Activated T-cell treated with anti-CD3 and anti-CD28 coated beads, Interleukin-2, amount 50 U/mL, for 1 hour (primary cell): ENCODE results near the gene YAF2.
"Not testable (repeated sequence)": the region's sequence is repeated elsewhere in the genome, so short reads cannot be mapped to it uniquely, and the experiment has no call there.

Experiments
- DNase-seq: peaks from one replicate; pipeline ENCODE4 v3.0.0-alpha.2; 2020

Gene YAF2

DNA sequence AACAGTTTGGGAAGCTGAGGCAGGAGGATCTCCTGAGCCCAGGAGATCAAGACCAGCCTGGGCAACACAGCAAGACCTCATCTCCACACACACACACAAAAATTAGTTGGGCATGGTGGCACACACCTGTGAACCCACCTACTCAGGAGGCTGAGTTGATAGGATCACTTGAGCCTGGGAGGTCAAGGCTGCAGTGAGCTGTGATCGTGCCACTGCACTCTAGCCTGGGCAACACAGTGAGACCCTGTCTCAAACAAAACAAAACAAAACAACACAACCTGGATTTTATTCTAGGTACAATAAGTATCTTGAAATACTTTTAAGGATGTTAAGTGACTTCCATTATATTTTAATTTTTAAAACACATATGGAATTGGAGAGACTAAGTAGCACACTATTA, 45.8 kb downstream of the YAF2 start:
- no peak for DNase-seq

GRCh38 chr12:42190376-42190775, 47.7 kb downstream of the YAF2 start:
- DNase-seq: no peak

GRCh38 chr12:42188275-42188674, 49.8 kb downstream of the YAF2 start:
- not testable (repeated sequence) for DNase-seq

GRCh38 chr12:42187799-42188198, 50.2 kb downstream of the YAF2 start:
- DNase-seq: no peak

DNA sequence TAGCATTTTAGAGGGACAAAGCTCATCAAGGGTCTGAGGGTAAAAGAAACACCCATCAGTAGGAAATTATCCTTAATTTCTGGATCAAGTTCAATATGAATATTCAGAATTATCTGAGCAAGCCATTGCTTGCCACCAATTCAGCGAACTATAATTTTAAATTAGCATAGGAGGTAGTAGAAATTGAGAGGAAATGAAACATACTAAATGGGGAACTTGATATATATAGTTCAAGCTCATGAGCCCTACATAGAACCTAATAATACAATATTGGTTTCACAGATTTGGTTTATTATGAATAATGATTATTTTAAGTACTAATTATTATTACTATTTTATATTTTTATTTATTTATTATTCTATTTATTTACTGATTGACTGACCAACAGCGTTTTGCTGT, 51.3 kb downstream of the YAF2 start:
- no peak for DNase-seq

DNA sequence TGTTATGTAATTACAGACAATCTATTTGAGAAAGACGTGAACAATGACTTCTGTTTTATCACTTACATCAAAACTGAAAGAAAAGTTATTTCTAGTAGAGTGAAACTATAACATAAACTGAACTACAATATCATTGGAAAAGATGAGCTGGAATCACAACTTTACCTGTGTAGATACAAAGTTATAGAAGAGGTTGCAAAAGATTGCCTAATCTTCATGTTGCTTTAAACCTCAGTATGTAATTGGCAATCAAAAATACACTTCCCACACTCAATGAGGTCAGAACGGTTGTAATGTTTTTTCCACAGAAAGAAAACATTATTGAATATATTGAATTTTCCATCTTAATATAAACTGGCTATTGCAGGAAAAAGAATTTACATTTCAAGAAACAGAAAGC, 55.7 kb downstream of the YAF2 start:
- no peak for DNase-seq

DNA sequence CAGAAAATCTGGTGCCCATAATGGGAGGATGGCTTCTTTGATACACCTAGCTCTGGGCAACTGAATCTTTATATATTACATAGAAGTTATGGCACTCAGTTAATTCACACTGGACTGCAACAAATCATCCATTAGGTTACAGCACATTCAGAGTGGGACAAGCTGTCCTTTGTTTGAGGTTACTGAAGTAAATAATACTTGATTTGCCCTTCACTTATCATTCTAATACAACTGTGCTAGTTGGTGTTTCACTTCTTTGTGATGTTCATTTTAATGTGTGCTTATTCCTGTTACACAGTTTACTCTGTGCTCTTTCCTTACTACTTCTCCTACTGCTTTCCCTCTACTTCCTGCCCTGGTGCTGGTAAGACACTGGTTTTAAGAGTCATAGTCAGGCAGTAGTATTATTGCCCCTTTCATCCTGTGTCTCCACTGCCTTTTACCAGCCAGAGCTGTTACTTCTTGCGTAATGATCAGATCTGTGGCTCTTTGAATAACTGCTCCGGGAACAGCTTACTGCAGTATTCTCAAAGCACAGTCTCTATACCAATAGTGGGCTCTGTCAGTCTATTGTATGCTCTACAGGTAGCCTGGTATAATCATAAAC, 57.0 kb downstream of the YAF2 start:
- no peak for DNase-seq

GRCh38 chr12:42178101-42178500, 59.9 kb downstream of the YAF2 start:
- DNase-seq: no peak

DNA sequence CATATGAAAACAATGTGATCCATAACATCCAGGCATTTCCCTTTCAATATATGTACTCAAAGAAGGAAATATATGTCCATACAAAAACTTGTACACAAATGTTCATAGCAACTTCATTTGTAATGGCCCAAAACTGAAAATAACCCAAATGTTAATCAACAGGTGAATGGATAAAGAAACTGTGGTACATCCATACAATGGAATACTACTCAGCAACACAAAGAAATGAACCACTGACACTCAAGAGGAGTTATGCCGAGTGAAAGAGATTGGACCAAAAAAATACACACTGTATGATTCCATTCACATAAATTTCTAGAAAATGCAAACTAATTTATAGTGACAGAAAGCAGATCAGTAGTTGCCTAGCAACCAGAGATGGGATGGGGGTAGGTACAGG, 63.1 kb downstream of the YAF2 start:
- DNase-seq: no peak

DNA sequence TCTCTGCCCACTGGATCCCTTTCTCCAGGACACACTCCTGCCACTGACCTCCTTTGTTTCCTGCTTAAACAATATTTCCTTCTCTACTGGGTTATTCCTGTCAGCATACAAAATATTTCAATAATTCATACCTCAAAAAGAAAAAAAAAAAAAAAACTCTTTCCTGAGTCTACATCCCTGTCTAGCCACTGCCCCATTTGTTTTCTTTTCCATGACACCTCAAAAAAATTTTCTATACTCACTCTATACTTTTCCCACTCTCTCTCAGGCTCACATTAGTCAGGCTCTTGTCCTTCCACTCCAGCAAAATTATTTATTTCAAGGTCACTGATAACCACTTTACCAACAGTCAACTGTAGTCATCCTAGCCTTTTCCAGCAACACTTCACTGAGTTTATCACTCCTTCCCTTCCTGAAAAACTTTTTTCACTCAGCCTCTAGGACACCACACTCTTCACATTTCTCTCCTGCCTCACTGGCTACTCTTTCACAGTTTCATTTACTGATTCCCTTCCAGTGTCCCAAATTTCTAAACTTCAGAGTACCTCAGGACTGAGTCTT, 64.0 kb downstream of the YAF2 start:
- DNase-seq: no peak

DNA sequence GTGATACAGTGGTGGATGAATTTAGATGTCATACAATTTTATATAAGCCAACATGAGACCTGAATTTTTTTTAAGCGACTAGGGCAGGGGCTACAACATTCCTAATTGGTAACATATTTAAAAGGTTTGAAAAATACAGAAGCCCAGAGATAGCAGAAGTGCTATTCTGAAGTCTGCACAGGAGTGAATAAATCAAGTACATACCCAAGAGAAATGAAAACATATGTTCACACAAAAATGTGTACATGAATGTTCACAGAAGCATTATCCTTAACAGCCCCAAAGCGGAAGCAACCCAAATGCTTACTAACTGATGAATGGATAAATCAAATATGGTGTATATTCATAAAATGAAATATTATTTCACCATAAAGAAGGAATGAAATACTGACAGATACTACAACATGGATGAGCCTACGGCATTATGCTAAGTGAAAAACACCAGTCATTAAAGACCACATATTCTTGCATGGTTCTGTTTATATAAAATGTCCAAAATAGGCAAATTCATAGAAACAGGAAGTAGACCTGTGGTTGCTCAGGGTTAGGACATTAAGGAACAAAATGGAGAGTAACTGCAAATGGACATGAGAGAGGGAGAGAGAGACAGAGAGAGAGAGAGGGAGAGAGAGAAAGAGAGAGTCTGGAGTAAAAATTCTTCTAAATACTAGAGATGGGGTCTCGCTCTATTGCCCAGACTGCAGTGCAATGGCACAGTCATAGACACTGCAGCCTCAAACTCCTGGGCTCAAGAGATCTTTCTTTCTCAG, 65.4 kb downstream of the YAF2 start:
- DNase-seq: no peak

DNA sequence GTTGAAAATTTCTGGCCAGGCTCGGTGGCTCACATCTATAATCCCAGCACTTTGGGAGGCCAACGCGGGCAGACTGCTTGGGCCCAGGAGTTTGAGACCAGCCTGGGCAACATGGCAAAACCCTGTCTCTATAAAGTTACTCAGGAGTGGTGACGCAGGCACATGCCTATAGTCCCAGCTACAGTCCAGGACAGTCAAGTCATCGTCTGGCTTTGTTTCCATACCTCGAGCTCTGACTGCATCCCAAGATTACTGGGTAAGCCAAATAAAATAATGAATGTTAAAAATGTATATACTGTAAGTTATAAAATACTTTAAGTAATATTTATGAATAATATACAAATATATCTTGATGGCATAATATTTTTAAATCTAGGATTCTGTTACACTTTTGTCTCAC, 70.3 kb downstream of the YAF2 start:
- DNase-seq: no peak

DNA sequence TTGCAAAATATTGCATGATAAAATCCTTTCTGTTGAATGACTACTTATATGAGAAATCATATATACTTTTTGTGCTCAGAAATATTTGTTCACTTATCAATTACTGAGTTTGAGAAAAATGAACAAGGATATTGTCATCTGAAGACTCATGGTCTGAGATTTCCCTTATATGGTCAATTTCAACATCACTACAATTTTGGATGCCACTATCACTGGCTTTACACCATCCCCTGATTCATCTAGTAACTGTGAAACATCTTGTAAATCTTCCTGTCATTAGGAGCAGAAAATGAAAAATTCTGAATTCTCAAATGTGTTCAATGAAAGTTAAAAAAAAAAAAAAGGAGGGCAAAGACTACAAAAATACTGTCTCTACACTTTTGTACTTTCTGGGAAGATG, 71.5 kb downstream of the YAF2 start:
- DNase-seq: no peak

DNA sequence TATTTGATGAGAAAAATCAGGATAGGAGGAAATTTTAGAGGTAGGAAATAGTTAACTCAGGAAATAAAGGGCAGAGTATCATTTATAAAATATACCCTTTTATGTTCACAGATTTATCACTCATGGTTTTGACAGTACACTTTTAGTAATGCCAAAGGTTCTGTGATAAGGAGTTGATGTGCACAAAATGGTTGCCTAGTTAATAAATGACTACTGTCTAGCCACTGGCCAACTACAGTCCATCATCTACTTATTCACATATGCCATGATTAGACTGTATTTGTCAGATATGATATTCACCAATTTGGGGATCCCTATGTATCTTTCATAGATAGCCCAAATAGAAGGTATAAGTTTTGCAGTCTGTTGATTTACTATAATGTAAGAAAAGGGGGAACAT, 74.1 kb downstream of the YAF2 start:
- no peak for DNase-seq

GRCh38 chr12:42162965-42163364, 75.1 kb downstream of the YAF2 start:
- no peak for DNase-seq

DNA sequence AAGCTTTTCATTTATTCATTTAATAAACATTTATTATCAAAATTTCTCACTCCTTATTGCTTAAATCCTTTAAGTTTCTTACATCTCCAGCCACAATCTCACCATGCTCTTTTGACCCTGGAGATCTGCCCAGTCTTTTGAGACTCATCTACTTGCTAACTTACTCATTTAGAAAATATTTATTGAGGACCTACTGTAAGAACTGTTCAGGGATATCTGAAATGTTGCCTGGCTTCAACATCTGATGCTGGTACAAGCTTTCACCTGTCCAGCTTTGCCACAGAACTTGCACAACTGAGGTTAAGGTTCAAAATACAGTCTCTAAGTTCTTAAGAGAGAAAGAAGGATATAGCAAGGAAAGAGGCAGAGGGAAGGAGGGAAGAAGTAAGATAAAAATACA, 75.9 kb downstream of the YAF2 start:
- DNase-seq: no peak

GRCh38 chr12:42161529-42161928, 76.5 kb downstream of the YAF2 start:
- DNase-seq: no peak

DNA sequence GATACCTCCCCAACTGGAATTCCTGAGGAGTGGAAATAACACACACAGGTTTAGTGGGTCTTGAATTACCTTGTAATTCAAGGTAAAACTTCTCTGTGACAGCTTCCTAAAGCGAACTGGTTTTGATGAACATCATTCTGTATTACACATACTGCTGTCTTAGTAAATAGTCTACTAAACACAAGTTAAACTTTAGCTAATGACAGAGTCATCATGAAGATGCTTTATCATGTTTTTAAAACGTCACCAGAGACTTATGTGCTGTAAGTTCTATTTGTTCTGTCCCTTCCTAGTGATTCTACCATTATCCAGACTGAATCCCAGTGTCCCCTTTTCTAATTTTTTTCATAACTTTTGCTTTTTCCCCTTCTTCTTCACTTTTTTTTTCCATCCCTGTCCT, 81.8 kb downstream of the YAF2 start:
- DNase-seq: no peak

DNA sequence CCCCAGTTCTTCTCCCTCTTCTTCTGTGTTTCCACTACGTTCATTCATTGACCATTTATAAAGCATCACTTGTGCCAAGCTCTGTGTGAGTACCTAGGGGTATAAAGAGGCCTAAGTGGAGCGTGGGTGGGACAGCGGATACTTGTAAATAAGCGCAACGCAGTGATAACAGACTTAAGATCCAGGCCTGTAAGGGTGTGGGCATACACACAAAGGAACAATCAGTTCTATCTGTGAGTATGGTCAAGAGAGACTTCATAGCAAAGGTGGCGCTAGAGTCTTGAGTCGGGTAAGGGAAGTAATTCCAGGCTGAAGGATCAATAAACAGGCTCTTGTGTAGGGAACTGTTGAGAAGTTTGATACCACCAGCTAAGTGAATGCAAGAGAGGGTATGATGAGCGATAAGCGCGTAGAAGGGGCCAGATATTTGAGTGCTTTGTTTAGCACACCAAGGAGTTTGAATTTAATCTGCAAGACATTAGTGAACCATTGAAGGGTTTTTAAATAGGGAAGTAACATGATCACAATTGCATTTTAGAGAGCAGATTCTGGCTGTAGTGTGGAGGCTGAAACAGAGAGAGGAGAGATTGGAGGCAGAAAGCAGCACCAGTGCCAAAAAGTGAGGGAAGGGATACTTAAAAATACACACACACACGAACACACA, 92.4 kb downstream of the YAF2 start:
- DNase-seq: no peak

GRCh38 chr12:42145197-42145549, 92.9 kb downstream of the YAF2 start:
- DNase-seq: no peak

- DNase-seq: peak; percentile 83
These were observed 93.4 kb downstream of the YAF2 start, which contains the start of gene GXYLT1 for GRCh38 chr12:42144408-42145196. TSS of gene GXYLT1 (minus strand) at chr12:42144874. CDS start at chr12:42144646, 228 bp downstream.

- no peak for DNase-seq
These were observed 94.0 kb downstream of the YAF2 start for GRCh38 chr12:42144158-42144407.

DNA sequence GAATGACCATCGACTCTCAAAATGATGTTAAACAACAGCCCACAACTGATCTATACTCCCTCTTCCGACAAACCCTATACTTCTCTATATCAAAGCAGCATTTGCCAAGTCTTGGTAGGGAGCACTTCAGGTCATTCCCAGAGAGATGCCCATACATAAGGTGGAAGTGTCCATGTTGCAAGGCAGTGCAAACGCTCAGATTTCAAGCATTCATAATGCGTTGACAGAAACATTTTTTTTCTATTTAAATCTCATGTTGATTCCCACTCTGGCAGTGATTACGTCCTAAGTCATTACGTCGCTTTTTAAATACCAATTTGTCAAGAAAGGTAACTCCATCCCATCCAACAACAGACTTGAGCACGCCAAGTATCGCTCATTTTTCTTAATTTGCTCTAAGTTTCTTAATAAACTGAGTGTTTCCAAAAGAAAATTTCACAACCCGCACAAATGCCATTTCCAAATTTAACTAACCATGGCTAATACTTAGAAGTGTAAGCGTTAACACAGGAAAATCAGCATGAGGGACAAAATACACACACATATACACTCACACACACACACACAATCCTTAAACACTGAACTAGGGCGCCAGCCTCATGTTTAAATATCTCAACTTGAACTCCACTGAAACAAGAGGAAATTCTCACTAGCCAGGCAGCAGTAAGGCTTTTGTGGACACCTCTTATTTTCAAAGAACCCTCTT, 94.4 kb downstream of the YAF2 start:
- no peak for DNase-seq
